Uterus (tissue), 2 donors: Measurements from ENCODE around the gene HIVEP3.

ENCODE experiments used
- CTCF ChIP-seq, 4 experiments: fragments of 200-600 bp in 2 of 4; fragments of 450-650 bp in 2 of 4; sonication (generic) in 2 of 4; IDR thresholded peaks; one replicate each; pipeline ENCODE4 v1.5.1; 2016 to 2019; ENCODE audit warnings: antibody characterized with exemption in 4 of 4, mild to moderate bottlenecking in 2 of 4, moderate library complexity in 1 of 4
- POLR2A ChIP-seq, 2 donors: fragments of 450-650 bp; IDR thresholded peaks; one replicate each; pipeline ENCODE4 v1.6.1; 2016; ENCODE audit warnings: antibody characterized with exemption in 2 of 2, mild to moderate bottlenecking in 1 of 2, moderate library complexity in 1 of 2

- no peak for TF ChIP-seq POLR2A (IDR thresholded peaks at IDR 0.05)
- no peak for TF ChIP-seq CTCF (IDR thresholded peaks at IDR 0.05)
Observed at GRCh38 chr1:41878911-41879310, 39.8 kb downstream of the HIVEP3 start.
